DMS79 (cell line): ENCODE data around the gene NEU3.
A peak's percentile ranks its signal among the peaks of the same experiment; 100 is the strongest.
"Not testable (repeated sequence)": the region's sequence is repeated elsewhere in the genome, so short reads cannot be mapped to it uniquely, and the experiment has no call there.

Source experiments
- DNase-seq: peaks from one replicate; lab custom pipeline; 2025; lab: John Stamatoyannopoulos, UW

Gene NEU3

DNA sequence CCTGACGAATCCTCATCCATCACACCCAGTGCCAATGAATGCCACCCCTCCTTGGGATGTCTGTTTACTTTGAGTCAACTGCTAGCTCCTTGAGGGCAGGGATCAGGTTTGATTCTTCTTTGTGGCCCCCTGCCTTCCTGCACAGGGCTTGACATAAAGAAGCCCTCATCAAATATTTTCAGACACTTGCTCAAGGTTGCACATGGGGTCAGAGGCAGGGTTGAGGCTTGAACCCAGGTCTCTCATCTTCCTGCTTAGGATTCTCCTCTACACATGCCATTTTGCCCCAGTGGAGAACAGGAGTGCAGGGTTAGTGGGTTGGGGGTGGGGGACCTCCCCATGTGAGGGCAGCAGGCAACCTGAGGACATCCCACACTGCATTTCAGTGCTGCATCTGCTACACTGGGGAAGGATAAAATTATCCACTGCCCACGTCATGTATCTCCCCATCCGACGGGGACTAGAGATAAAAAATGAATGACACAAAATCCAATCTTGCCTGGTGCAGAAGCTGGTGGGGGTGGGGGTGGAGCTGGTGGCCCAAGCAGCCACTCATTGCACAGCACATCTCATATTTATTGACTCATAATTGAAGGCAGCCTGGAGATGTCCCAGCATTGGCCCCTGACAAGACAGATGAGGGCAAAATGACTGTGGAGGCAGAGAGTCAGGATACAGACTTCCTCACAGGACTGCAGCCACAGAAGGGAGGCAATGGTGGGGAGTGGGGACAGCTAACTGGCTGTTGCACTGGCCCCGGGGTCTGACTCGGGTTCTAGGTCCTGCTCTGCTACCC lies 41.3 kb downstream of the NEU3 start:
- no peak for DNase-seq

DNA sequence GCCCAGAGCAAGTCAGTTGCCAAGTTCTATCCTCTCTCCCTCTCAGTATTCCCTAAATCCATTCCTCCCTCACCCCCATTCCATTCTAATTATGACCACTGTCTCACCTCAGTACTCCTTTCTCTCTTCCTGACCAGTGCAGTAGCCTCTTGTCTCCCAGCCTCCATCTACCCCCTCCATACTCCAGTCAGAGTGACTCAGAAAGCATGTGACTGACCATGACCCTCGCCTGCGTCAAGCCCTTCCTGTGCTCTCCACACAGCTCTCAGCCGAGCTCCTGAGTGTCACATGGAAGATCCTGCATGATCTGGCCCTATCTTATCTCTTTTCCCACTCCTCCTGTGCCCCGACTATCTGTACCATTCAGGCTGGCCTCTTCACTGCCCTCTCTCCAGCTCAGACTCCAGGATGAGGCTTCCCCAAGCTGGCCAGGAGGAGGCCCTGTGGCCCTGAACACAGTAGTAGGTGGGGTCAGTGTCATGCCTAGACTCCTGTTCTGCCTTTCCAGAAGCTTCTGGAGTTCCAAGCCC lies 42.6 kb downstream of the NEU3 start:
- no peak for DNase-seq

DNA sequence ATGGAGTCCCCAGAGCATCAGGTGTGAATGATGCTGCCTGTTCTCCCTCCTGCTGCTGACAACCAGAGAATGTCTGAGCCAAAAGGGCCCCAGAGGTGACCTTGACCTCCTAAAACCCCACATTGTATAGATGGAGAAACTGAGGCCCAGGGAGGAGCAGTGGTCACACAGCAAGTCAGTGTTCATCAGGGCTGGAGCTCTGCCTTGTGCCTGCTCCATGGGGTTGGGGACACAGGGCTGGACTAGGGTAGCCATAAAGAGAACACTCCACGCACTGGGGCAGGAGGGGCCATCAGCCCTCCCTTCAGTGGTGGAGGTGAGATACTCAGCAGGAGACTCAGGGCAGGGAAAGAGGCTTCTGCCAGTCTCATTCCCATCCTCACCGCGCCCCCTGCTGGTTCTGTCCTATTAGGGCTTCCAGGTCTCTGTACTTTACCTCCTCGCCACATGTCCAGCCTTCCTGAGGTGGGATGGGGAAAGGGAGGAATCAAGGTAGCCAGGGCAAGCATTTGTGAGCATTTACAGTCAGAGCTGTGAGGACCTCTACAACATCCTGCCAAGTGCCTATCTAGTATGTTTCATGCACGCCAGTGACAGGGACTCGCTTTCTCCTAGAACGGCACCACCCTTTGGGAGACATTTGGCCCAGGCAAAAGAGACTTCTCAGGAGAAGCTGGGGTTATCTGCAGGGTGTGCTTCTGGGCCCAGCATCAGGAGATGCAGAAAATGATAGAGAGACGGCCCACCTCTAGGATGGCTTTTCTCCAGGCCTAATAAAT lies 43.2 kb downstream of the NEU3 start:
- no peak for DNase-seq

GRCh38 chr11:75032550-75032935 lies 43.8 kb downstream of the NEU3 start:
- no peak for DNase-seq

DNA sequence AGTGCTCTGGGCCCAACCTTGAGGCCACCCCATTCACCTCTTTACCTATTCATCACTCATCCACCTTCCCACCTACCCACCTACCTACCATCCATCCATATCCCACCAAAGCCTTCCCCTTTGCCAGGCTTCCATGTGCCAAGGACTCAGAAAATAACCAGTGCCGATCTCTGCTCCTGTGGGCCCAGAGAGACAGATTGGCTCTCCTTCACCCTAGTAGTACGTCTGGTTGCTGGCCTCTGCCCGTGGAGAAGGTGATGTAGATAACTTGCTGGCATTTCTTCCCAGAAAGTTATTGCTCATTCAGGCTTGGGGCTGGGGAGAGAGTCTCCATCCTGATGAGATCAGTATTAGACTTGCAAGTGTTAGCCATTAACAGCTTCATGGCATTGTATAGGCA lies 45.2 kb downstream of the NEU3 start:
- DNase-seq = no peak

DNA sequence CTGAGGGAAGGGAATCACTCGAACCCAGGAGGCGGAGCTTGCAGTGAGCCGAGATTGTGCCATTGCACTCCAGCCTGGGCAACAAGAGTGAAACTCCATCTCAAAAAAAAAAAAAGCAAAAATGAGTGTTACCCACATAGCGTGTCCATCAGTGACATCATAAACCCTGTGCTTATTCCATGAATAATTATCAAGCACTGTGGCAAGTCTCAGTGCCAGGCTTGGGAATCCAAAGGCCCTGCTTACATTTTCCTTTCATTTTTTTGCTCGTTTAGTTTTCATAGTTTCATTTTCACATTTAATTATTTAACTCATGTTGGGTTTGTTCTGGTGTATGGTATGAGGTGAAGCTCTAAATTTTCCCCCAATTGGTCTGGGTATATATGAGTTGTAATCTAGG lies 46.5 kb downstream of the NEU3 start:
- DNase-seq = no peak

DNA sequence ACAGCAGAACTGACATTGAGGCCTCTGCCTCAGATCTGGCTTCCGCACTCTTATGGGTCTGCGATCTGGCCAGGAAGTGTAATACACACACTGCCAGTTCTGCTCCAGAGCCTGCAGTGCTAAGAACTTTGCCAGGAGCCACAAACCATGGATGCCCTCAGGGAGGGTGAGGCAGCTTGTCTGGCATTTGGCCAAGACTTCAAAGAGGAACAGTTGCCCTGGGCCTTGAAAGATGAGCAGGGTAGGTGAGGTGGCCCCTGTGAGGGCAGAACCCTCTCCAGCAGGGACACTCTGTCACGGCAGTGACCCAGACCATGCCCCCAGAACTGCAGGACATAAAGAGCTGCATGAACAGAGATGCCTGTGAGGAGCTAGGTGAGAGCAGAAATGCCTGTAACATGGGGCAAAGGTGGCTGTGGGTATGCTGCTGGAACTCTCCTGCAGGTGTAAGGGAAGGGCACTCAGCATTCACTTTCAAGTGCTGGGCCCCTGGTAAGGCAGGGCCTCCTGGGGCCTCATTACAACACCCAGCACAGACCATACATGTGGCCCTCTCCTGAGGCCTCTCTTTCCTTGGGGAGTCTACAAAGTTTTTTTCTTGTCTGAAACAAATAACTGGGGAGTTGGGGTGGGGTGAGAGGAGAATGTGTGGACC lies 47.3 kb downstream of the NEU3 start:
- peak; percentile 91 for DNase-seq

GRCh38 chr11:75040167-75040770 lies 51.5 kb downstream of the NEU3 start:
- no peak for DNase-seq

DNA sequence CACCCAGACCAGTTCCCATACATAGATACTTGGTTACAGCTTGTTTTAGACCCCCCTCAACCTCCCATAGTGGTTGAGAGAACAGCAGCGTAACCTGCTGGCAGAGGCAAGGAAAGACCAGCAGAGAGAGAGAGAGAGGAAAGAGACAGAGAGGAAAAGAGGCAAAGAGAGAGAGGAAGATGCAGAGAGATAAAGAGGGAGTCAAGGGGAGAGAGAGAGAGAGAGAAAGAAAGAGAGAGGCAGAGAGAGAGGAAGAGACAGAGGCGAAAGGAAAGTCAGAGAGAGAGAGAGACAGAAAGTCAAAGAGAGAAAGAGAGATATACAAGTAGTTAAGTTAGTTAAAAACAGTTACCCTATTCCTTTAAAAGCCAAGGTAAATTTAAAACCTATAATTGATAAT lies 52.5 kb downstream of the NEU3 start:
- DNase-seq = no peak

DNA sequence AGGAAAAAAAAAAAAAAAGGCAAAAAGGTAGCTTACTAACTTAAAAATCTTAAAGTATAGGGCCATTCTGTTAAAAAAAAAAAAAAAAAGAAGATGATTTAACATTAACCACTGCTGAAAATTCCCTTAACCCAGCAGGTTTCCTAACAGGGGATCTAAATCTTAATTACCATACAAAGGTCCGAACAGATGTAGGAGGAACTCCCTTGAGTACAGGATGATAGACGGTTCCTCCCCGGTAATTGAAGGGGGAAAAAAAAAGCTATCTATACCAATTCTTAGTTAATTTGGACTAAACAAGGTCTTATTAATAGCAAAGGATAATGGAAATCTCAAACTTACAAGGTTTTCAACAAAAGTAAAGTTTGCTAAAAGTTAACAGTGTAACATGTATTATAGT lies 53.1 kb downstream of the NEU3 start:
- DNase-seq = not testable (repeated sequence)

DNA sequence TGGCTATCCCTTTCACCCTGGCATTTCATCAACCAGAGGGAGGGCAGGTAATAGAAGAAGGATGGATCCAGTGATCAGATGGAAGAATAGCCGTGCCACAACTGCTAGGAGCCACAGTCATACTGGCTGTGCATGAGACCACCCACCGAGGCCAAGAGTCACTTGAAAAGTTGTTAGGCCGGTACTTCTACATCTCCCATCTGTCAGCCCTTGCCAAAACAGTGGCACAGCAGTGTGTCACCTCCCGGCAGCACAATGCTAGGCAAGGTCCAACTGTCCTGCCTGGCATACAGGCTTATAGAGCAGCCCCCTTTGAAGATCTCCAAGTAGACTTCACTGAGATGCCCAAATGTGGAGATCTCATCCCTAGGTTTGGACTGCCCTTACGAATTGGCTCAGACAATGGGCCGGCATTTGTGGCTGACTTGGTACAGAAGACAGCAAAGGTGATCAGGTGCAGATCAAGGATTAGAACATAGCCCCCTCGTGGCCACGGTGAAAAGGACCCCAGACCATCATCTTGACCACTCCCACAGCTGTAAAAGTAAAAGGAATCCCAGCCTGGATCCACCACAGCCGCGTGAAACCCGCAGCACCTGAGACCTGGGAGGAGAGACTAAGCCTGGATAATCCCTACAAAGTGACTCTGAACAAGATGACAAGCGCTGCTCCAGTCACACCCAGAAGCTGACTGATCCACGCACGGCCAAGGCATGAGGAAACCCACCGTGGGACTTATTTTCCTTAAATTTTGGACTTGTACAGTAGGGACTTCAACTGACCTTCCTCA lies 55.8 kb downstream of the NEU3 start:
- peak; percentile 80 for DNase-seq

GRCh38 chr11:75046668-75047067 lies 57.9 kb downstream of the NEU3 start:
- DNase-seq = not testable (repeated sequence)

DNA sequence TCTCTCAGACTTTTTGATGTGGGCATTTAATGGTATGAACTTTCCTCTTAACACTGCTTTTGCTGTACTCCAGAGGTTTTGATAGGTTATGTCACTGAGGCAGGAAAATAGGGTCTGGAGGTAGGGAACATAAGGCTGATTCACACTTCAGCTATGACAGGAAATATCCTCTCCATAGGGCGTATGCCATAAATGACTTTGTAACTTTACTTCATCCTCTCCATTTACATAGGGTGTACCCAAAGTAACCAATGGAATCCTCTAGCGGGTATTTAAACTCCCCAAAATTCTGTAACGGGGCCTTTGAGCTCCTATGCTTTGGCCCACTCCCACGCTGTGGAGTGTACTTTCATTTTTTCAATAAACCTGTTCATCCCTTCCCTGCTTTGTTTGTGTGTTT lies 58.5 kb downstream of the NEU3 start:
- DNase-seq = no peak

GRCh38 chr11:75049501-75050266 lies 61.0 kb downstream of the NEU3 start:
- not testable (repeated sequence) for DNase-seq

- DNase-seq = no peak
These were observed 61.8 kb downstream of the NEU3 start for GRCh38 chr11:75050516-75050915.

- no peak for DNase-seq
These were observed 62.3 kb downstream of the NEU3 start for GRCh38 chr11:75051043-75051442.

DNA sequence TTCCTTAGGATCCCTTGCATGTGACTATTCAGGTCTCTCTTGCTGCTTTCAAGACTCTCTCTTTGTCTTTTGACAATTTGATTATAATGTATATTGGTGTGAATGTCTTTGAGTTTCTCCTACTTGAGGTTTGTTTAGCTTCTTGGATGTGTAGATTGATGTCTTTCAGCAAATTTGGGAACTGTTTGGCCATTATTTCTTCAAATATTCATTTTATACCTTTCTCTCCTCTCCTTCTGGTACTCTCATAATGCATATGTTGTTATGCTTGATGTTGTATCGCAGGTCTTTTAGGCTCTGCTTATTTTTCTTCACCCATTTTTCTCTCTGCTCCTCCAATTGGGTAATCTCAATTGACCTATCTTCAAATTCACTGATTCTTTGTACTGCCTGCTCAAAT lies 63.7 kb downstream of the NEU3 start:
- DNase-seq = no peak

GRCh38 chr11:75055511-75055910 lies 66.8 kb downstream of the NEU3 start:
- DNase-seq = no peak

DNA sequence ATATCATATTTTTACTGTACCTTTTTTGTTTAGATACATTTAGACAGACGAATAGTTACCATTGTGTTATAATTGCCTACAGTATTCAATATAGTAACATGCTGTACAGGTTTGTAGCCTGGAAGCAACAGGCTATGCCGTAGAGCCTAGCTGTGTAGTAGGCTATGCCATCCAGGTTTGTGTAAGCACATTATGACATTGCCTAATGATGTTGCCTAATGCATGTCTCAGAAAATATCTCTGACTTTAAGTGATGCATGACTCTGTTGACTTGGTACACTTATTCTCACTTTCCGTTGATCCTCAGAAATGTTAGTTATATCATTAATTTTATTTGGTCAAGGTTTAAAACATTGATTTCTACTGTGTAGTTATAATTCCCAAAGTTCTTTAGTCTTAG lies 68.1 kb downstream of the NEU3 start:
- DNase-seq = no peak

DNA sequence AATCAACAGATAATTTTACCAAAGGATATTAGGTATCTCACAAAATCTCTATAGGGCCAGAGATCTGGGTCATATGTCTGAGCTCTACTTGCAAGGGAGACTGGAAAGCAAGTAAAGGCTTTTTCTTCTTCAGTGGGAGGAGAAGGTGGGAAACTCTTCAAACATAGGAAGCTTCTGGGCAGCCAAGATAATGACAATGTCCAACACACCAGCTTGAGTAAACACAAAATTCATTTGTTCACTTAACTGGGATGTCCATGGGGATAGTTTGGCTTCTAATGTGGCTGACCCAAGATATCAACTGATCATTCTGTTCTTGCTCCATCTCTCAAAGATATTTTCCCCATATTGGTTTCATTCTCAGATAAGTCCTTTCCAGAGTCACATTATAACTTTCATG lies 70.6 kb downstream of the NEU3 start:
- DNase-seq = no peak
